CD4-positive, alpha-beta T cell (primary cell): ENCODE data around the gene AP2A1. TPM values are rescaled to one million over a fixed set of nuclear protein-coding genes. Genes with fewer than 3 reads are reported as not detected.

Source experiments
- ATAC-seq: fragments of 200-7000 bp; cut with Tn5 transposase; one replicate; pipeline ENCODE4 v1.10.0; 2022; ENCODE audit warnings: mild to moderate bottlenecking; ENCODE audit not compliant: poor library complexity
- CTCF ChIA-PET: fragments of 350-600 bp; sonication (Branson Sonifier 250); formaldehyde crosslinking; loops from one replicate; lab custom pipeline; 2021; ENCODE audit warnings: antibody characterized with exemption, inconsistent platforms; lab: Charles Lee
- POLR2A ChIA-PET: fragments of 350-600 bp; sonication (Branson Sonifier 250); formaldehyde crosslinking; loops from one replicate; lab custom pipeline; 2021; ENCODE audit warnings: antibody characterized with exemption, inconsistent platforms; lab: Charles Lee
- DNase-seq, 14 experiments: peaks; one replicate each; pipeline ENCODE4 v3.0.0-alpha.2; 2013 to 2020; ENCODE audit warnings: mixed read lengths in 2 of 14
- H3K27ac ChIP-seq, 2 donors: one replicate each; pipeline versions ENCODE4 v1.5.1 to v1.7.0; 2013; ENCODE audit warnings: low read length in 2 of 2, low read depth in 1 of 2, mild to moderate bottlenecking in 1 of 2
- H3K27me3 ChIP-seq, 2 experiments: 1 replicate in 1 of 2; 2 replicates in 1 of 2; pipeline versions ENCODE4 v1.6.1 to v1.7.0; 2013; ENCODE audit warnings: low read length in 2 of 2, control low read depth in 1 of 2, mild to moderate bottlenecking in 1 of 2, moderate library complexity in 1 of 2; ENCODE audit not compliant: insufficient read depth in 2 of 2, control insufficient read depth in 1 of 2
- H3K36me3 ChIP-seq: one replicate; pipeline ENCODE4 v1.6.1; 2013; ENCODE audit warnings: low read length, control low read depth; ENCODE audit not compliant: insufficient read depth
- H3K4me1 ChIP-seq: one replicate; pipeline ENCODE4 v1.6.1; 2013; ENCODE audit warnings: low read length, control low read depth; ENCODE audit not compliant: insufficient read depth
- H3K4me3 ChIP-seq: one replicate; pipeline ENCODE4 v1.5.1; 2013; ENCODE audit warnings: mild to moderate bottlenecking, low read length, moderate library complexity
- H3K9me3 ChIP-seq, 2 experiments: 1 replicate in 1 of 2; 2 replicates in 1 of 2; pipeline versions ENCODE4 v1.6.1 to v1.7.0; 2013; ENCODE audit warnings: low read length in 2 of 2, mild to moderate bottlenecking in 2 of 2, control low read depth in 1 of 2, moderate library complexity in 1 of 2; ENCODE audit not compliant: control insufficient read depth in 1 of 2, insufficient read depth in 1 of 2
- H3K27ac Mint-ChIP-seq: one replicate; pipeline ENCODE4 v1.8.0; 2020; ENCODE audit warnings: mixed read lengths
- H3K27me3 Mint-ChIP-seq: one replicate; pipeline ENCODE4 v1.8.0; 2021; ENCODE audit warnings: mixed read lengths
- H3K36me3 Mint-ChIP-seq: one replicate; pipeline ENCODE4 v1.8.0; 2021; ENCODE audit warnings: low read depth, mixed read lengths
- H3K4me1 Mint-ChIP-seq: one replicate; pipeline ENCODE4 v1.8.0; 2021; ENCODE audit warnings: low read depth, mixed read lengths
- H3K4me3 Mint-ChIP-seq: one replicate; pipeline ENCODE4 v1.8.0; 2020; ENCODE audit warnings: mild to moderate bottlenecking, mixed read lengths
- H3K9me3 Mint-ChIP-seq: one replicate; pipeline ENCODE4 v1.8.0; 2020; ENCODE audit warnings: mixed read lengths
- intact Hi-C, 2 experiments: fragments of 100-400 bp; cut with DNase I in 1 of 2; cut with micrococcal nuclease in 1 of 2; formaldehyde crosslinking; loops; one replicate each; pipeline versions ENCODE4 v1.15.1 to v1.9.0; 2023 to 2025; cut with DNase I, micrococcal nuclease
- total RNA-seq, 174 experiments: library from RNA in 2 of 174; stranded (reverse) in 2 of 174; gene quantifications; one replicate each; pipeline ENCODE4 v1.2.3 and lab custom pipeline; 2021 to 2026
- TF ChIP-seq, protein P1 (sequence below): fragments of 200-600 bp; IDR thresholded peaks from one replicate; pipeline ENCODE4 v1.8.0; 2022; ENCODE audit warnings: antibody characterized with exemption, mild to moderate bottlenecking

Gene AP2A1
- total RNA-seq, 2 experiments from 2014 or later: 28.2 to 28.9 TPM

DNA sequence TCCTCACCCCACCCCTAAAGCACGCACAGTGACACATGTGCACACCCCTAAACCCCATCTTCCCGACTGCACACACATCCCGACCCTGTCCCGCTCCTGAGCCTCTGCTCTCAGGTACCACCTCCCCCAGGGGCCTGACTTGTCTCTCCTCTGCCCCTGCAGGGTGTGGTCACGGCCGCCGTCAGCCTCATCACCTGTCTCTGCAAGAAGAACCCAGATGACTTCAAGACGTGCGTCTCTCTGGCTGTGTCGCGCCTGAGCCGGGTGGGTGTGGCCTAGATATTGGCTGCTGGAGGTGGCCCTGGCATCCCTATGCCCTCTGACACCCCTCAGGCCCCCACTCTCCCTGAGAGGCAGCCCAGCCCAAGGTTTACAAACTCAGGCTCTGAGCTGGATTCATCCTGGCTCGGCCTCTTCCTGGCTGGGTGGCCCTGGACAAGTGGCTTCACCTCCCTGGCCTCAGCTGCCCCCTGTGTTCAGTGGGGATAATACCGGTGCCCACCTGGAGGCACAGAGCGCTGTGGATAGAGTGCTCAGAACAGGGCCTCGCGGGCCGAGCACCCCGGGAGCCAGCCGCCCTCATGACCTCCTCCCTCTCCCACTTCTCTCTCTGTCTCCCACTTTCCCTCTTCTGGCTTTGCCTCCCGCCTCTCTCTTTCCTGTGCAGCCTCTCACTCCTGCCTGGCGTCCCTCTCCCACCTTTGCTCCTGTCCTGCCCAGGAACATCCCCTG lies 26.2 kb downstream of the AP2A1 start:
- DNase-seq (no peak), ATAC-seq (no peak)
- ChIA-PET POLR2A (no interaction called here), CTCF (no interaction called here)
- peaks cover 74% of the 10 kb centered on the region for H3K36me3 Mint-ChIP-seq
- Histone ChIP-seq H3K4me3 (no peak overlapping the region), H3K4me1 (no peaks in the 10 kb centered on the region), H3K27me3 (no peaks in the 10 kb centered on the region), H3K27ac (no peak overlapping the region), H3K9me3 (no peaks in the 10 kb centered on the region), H3K36me3 (peaks cover 63% of the 10 kb centered on the region)
- no peaks in the 10 kb centered on the region for H3K4me1 Mint-ChIP-seq
- intact Hi-C loops: no loop called here
- H3K4me3 Mint-ChIP-seq: no peak overlapping the region
- TF ChIP-seq, protein P1, sequence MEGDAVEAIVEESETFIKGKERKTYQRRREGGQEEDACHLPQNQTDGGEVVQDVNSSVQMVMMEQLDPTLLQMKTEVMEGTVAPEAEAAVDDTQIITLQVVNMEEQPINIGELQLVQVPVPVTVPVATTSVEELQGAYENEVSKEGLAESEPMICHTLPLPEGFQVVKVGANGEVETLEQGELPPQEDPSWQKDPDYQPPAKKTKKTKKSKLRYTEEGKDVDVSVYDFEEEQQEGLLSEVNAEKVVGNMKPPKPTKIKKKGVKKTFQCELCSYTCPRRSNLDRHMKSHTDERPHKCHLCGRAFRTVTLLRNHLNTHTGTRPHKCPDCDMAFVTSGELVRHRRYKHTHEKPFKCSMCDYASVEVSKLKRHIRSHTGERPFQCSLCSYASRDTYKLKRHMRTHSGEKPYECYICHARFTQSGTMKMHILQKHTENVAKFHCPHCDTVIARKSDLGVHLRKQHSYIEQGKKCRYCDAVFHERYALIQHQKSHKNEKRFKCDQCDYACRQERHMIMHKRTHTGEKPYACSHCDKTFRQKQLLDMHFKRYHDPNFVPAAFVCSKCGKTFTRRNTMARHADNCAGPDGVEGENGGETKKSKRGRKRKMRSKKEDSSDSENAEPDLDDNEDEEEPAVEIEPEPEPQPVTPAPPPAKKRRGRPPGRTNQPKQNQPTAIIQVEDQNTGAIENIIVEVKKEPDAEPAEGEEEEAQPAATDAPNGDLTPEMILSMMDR: no peak
- H3K27me3 Mint-ChIP-seq: no peaks in the 10 kb centered on the region
- H3K9me3 Mint-ChIP-seq: no peaks in the 10 kb centered on the region
- H3K27ac Mint-ChIP-seq: no peak overlapping the region

DNA sequence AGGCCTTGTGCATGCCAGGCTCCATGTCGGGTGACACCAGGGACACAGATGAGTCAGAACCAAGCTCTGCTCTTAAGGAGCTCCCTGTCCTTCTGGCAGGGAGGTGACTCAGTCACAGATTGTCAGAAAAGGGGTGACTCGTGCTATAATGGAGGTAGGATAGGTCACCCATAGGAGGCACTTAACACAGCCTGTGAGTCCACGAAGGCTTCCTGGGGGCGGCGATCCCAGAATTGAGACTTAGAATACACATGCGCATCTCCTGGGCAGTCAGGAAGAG lies 26.7 kb downstream of the AP2A1 start:
- TF ChIP-seq, protein P1: no peak
- DNase-seq (no peak), ATAC-seq (no peak)
- no peak overlapping the region for H3K27ac Mint-ChIP-seq
- Histone ChIP-seq H3K36me3 (peaks cover 64% of the 10 kb centered on the region), H3K27me3 (no peaks in the 10 kb centered on the region), H3K9me3 (no peaks in the 10 kb centered on the region), H3K4me1 (no peaks in the 10 kb centered on the region), H3K27ac (no peak overlapping the region), H3K4me3 (no peak overlapping the region)
- H3K9me3 Mint-ChIP-seq: no peaks in the 10 kb centered on the region
- no peaks in the 10 kb centered on the region for H3K27me3 Mint-ChIP-seq
- ChIA-PET CTCF (interaction anchor here (0.7 kb wide), 1 partner anchor 37 kb away, joined by 3 read pairs; no protein-coding TSS in a partner anchor), POLR2A (no interaction called here)
- H3K4me1 Mint-ChIP-seq: no peaks in the 10 kb centered on the region
- H3K36me3 Mint-ChIP-seq: peaks cover 74% of the 10 kb centered on the region
- no peak overlapping the region for H3K4me3 Mint-ChIP-seq
- intact Hi-C loops: no loop called here

DNA sequence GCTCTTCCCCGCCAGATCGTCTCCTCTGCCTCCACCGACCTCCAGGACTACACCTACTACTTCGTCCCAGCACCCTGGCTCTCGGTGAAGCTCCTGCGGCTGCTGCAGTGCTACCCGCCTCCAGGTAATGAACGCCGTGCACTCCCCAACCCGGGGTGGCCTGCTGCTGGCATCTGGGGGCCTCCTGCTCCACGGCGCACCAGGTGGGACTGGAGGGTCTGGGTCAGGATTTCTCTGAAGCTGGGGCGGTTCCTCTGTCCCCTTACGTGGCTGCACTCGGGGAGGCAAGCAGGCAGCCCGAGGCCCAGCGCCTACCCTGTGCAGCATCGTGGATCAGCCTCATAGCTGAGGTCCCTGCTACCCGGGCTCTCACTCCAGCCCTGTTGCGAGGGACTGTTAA lies 28.8 kb downstream of the AP2A1 start:
- H3K27ac Mint-ChIP-seq: no peak overlapping the region
- no peaks in the 10 kb centered on the region for H3K4me1 Mint-ChIP-seq
- intact Hi-C loops: no loop called here
- Histone ChIP-seq H3K36me3 (peaks cover 73% of the 10 kb centered on the region), H3K4me1 (no peaks in the 10 kb centered on the region), H3K4me3 (no peak overlapping the region), H3K9me3 (no peaks in the 10 kb centered on the region), H3K27me3 (no peaks in the 10 kb centered on the region), H3K27ac (no peak overlapping the region)
- TF ChIP-seq, protein P1: no peak
- no peaks in the 10 kb centered on the region for H3K9me3 Mint-ChIP-seq
- H3K36me3 Mint-ChIP-seq: peaks cover 75% of the 10 kb centered on the region
- CTCF ChIA-PET: no interaction called here
- POLR2A ChIA-PET: no interaction called here
- no peak overlapping the region for H3K4me3 Mint-ChIP-seq
- ATAC-seq: no peak
- no peak for DNase-seq
- H3K27me3 Mint-ChIP-seq: no peaks in the 10 kb centered on the region
